ENCODE data around the gene SH2D3A.
"Not testable (repeated sequence)": the region's sequence is repeated elsewhere in the genome, so short reads cannot be mapped to it uniquely, and the experiment has no call there.

Gene SH2D3A

DNA sequence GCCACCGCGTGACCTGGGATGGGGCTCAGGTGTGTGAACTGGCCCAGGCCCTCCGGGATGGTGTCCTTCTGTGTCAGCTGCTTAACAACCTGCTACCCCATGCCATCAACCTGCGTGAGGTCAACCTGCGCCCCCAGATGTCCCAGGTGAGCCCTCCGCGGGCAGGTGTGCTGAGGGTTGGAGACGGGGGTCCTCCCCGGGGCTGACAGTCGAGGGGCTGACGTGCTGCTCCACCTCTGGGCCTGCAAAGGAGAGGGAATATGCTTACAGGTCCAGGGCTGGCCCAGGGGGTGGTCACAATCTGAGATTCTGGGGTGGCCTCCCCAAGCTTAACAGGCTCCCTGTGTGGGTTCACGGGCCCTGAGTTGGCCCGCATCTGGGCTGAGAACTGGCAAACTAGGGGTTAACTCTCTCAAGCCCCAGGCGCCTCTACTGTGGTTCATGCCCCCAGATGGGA lies 5.7 kb upstream of the SH2D3A start:
- no peak overlapping the region for H3K27ac Mint-ChIP-seq
- H3K4me1 Mint-ChIP-seq: peaks cover 53% of the 10 kb centered on the region
- H3K4me3 Mint-ChIP-seq: peak overlapping the region; percentile 90
- H3K9me3 Mint-ChIP-seq: no peaks in the 10 kb centered on the region
- no peaks in the 10 kb centered on the region for H3K27me3 Mint-ChIP-seq
- H3K36me3 Mint-ChIP-seq: peaks cover 20% of the 10 kb centered on the region

GRCh38 chr19:6772028-6772865 lies 5.0 kb upstream of the SH2D3A start, which contains the start of gene VAV1:
Gene VAV1 (plus strand): TSS chr19:6772708. CDS start chr19:6772808, 100 bp downstream.
- H3K27me3 Mint-ChIP-seq: no peaks in the 10 kb centered on the region
- H3K9me3 Mint-ChIP-seq: no peaks in the 10 kb centered on the region
- peaks cover 55% of the 10 kb centered on the region for H3K4me1 Mint-ChIP-seq
- H3K4me3 Mint-ChIP-seq: peak within 1 kb of the TSS; percentile 90
- H3K36me3 Mint-ChIP-seq: peaks cover 17% of the 10 kb centered on the region
- H3K27ac Mint-ChIP-seq: peak within 1 kb of the TSS; percentile 90

GRCh38 chr19:6771648-6772027 lies 4.4 kb upstream of the SH2D3A start:
- Mint-ChIP-seq H3K4me3 (peak overlapping the region; percentile 90), H3K27ac (peak overlapping the region; percentile 85), H3K36me3 (peaks cover 14% of the 10 kb centered on the region), H3K4me1 (peaks cover 53% of the 10 kb centered on the region)
- not testable (repeated sequence) for H3K9me3 Mint-ChIP-seq, H3K27me3 Mint-ChIP-seq

- Mint-ChIP-seq H3K9me3 (no peaks in the 10 kb centered on the region), H3K4me3 (no peak overlapping the region), H3K4me1 (peaks cover 50% of the 10 kb centered on the region), H3K27me3 (no peaks in the 10 kb centered on the region), H3K27ac (peak overlapping the region; percentile 68), H3K36me3 (peaks cover 3% of the 10 kb centered on the region)
Measured at GRCh38 chr19:6769006-6769619, 1.9 kb upstream of the SH2D3A start.

GRCh38 chr19:6768236-6768785 lies 1.1 kb upstream of the SH2D3A start:
- Mint-ChIP-seq H3K27ac (peak overlapping the region; percentile 86), H3K4me1 (peaks cover 46% of the 10 kb centered on the region), H3K27me3 (no peaks in the 10 kb centered on the region), H3K36me3 (no peaks in the 10 kb centered on the region), H3K4me3 (peak overlapping the region; percentile 91), H3K9me3 (no peaks in the 10 kb centered on the region)

DNA sequence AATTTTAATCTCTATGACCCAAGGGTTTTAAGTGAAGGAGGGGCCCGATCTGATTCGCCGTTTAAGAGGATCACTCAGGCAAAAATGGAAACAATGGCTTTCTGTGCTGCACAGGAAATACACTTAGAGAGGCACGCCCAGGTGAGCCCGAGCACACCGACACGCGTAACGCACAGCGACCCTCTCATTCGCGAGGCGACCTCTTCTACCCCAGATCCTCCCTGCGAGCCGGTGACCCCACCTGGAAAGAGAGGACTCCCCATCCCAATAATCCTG lies 216 bp downstream of the SH2D3A start:
- H3K4me1 Mint-ChIP-seq: peaks cover 41% of the 10 kb centered on the region
- peak overlapping the region; percentile 86 for H3K27ac Mint-ChIP-seq
- no peaks in the 10 kb centered on the region for H3K36me3 Mint-ChIP-seq
- H3K9me3 Mint-ChIP-seq: no peaks in the 10 kb centered on the region
- peak overlapping the region; percentile 91 for H3K4me3 Mint-ChIP-seq
- no peaks in the 10 kb centered on the region for H3K27me3 Mint-ChIP-seq

DNA sequence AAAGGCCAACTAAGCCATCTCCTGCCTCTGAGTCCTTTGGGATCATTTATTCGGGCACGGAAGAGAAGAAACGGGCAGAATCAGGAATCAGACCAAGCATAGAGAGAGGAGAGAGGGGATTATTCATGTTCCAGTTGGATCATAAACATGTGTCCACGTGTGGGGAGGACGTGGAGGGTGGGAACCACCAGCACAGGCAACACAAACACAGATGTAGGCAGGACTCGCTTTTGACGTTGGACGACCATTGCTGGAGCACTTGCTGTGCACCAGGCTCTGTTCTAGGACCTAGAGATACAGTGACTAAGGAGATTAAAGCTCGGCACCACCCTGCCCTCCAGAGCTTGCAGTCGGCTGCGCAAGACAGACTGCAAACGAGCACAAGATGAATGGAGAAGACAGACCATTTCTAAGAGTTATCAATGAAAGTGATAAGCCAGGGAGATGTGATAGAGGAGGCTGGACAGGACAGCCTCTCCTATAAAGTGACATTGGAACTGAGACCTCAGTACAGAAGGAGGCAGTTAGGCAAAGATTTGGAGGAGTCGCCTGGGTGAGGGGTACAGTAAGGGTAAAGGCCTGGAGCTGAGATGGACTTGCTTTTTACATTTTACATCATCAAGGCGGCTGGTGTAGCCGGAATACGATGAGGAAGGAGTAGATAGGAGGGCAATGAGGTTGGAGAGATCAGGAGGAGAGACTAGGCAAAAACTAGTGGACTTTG lies 716 bp downstream of the SH2D3A start:
- peak overlapping the region; percentile 86 for H3K27ac Mint-ChIP-seq
- H3K9me3 Mint-ChIP-seq: no peaks in the 10 kb centered on the region
- peaks cover 36% of the 10 kb centered on the region for H3K4me1 Mint-ChIP-seq
- no peaks in the 10 kb centered on the region for H3K27me3 Mint-ChIP-seq
- no peaks in the 10 kb centered on the region for H3K36me3 Mint-ChIP-seq
- H3K4me3 Mint-ChIP-seq: peak overlapping the region; percentile 91

- Mint-ChIP-seq H3K36me3 (no peaks in the 10 kb centered on the region), H3K9me3 (no peaks in the 10 kb centered on the region), H3K27me3 (no peaks in the 10 kb centered on the region), H3K4me3 (peak overlapping the region; percentile 91), H3K4me1 (peaks cover 35% of the 10 kb centered on the region), H3K27ac (peak overlapping the region; percentile 86)
Measured at GRCh38 chr19:6765738-6766356, 1.4 kb downstream of the SH2D3A start.

DNA sequence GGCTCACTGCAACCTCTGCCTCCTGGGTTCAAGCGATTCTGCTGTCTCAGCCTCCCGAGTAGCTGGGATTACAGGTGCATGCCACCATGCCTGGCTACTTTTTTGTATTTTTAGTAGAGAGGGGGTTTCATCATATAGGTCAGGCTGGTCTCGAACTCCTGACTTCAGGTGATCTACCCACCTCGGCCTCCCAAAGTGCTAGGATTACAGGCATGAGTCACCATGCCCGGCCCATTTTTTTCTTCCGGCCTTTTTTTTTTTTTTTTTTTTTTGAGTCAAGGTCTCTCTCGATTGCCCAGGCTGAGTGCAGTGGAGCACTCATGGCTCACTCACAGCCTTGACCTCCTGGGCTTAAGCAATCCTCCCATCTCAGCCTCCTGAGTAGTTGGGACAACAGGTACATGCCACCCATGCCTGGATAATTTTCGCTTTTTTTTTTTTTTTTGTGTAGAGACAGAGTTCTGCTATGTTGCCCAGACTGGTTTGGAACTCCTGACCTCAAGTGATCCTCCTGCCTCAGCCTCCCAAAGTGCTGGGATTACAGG lies 4.9 kb downstream of the SH2D3A start:
- not testable (repeated sequence) for H3K36me3 Mint-ChIP-seq, H3K9me3 Mint-ChIP-seq

DNA sequence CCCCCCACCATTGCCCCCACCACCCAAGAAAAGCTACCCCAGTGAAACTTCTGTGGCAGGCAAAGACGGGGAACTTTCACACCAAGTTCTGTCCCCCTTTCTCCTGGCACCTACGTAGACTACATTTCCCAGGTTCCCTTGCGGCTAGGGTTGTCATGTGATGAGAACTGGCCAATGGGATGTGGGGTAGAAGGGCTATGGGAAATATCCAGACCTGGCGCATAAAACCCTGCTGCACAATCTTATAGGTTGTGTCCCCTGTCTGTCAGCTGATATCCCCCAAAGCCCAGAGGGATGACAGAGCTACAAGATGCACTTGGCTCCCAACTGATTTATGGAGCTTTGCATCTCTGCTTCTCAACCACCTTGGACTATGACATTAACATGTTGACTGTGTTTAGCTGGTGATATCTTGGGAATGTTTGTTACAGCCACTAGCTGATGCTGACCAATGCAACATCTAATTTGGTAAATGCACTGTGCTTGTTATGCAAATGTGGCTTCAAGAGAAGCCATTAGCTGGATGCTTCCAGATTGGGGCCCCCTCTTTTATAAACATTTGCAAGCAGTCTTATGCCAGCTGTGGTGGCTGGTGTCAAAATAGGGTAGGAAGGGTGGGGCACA lies 6.1 kb downstream of the SH2D3A start:
- peaks cover 5% of the 10 kb centered on the region for H3K36me3 Mint-ChIP-seq
- H3K4me3 Mint-ChIP-seq: no peak overlapping the region
- H3K27me3 Mint-ChIP-seq: no peaks in the 10 kb centered on the region
- no peak overlapping the region for H3K27ac Mint-ChIP-seq
- H3K9me3 Mint-ChIP-seq: no peaks in the 10 kb centered on the region
- peaks cover 19% of the 10 kb centered on the region for H3K4me1 Mint-ChIP-seq

More for the DNA sequence above, 4.9 kb downstream of the SH2D3A start:
- H3K4me1 Mint-ChIP-seq: peaks cover 28% of the 10 kb centered on the region
- H3K4me3 Mint-ChIP-seq, H3K27ac Mint-ChIP-seq, H3K27me3 Mint-ChIP-seq: not testable (repeated sequence)

DNA sequence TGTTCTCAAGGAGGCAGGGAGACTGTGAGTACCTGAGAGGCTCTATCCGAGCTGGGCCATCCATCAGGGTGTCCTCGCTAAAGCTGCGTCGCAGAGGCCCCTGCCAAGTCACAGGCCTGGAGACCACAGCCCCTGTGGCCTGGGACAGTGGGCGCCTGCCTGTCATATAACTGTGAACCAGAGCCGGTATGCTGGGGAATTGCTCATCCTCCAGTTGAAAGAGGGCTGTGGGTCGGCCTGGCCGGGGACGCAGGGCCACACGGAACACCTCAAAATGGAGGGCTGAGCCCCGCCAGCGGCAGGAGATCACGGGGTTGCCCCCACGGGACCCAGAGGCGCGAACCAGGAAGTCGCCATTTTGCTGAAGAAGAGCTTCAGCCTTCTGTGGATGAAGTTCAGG lies 6.6 kb downstream of the SH2D3A start:
- H3K9me3 Mint-ChIP-seq: no peaks in the 10 kb centered on the region
- peaks cover 5% of the 10 kb centered on the region for H3K36me3 Mint-ChIP-seq
- H3K4me3 Mint-ChIP-seq: no peak overlapping the region
- no peaks in the 10 kb centered on the region for H3K27me3 Mint-ChIP-seq
- H3K27ac Mint-ChIP-seq: no peak overlapping the region
- H3K4me1 Mint-ChIP-seq: peaks cover 14% of the 10 kb centered on the region

DNA sequence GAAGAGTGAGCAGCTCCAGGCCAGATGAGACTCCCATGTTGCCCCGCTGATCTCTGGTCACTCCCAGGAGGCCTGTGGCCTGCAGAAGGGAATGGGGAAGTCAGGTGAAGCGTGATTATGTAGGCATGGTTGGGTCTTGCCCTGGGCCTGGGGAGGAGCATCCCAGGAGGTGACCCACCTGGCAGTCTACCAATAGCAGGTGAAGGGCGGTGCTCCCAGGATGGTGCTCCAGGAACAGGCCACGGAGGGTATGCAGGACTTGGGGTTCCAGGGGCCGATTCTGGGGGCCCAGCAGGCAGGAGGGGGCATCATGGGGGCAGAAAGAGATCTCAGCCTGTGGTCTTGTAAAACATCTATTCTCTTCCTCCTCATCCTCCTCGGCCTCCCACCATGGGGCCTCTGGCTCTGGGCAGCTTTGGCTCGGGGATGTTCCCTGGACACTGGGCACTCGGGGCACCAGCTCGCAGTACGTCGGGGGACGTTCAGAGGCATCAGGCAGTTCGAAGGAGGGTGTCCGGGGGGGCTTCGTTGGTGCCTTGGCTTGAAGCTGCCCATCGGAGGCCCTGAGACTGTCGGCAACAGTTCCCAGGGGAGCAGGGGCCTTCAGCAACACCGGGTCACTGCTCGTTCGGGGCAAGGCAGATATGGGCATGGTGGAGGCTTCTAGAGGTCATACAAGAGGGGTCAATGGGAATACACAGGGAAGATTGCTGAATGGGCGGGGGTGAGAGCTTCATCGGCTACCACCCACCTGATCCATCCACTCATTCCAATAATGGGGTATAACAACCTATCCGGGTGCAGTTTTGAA lies 12.4 kb downstream of the SH2D3A start:
- Mint-ChIP-seq H3K27ac (peak overlapping the region; percentile 70), H3K4me1 (peaks cover 9% of the 10 kb centered on the region), H3K27me3 (no peaks in the 10 kb centered on the region), H3K9me3 (no peaks in the 10 kb centered on the region), H3K36me3 (peaks cover 13% of the 10 kb centered on the region), H3K4me3 (no peak overlapping the region)

DNA sequence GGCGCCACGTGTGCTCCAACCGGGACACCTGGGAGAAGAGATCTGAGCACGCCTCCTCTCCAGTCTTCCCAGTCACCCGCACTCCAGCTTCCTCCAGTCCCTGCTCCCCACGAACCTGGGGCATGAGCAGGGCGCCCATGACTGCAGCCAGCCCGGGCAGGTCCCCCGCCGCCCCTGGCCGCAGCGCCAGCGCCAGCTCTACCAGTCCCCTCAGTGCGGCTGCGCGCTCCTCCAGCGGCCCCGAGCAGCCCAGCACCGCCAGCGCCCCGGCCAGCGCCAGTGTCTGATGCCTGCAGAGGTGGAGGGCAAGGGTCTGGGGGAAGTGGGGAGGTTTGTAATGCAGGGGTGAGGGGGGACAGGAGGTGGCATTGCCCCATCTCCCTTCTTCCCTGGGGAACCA lies 13.1 kb downstream of the SH2D3A start:
- H3K27me3 Mint-ChIP-seq: no peaks in the 10 kb centered on the region
- no peak overlapping the region for H3K4me3 Mint-ChIP-seq
- no peak overlapping the region for H3K27ac Mint-ChIP-seq
- peaks cover 9% of the 10 kb centered on the region for H3K4me1 Mint-ChIP-seq
- peaks cover 13% of the 10 kb centered on the region for H3K36me3 Mint-ChIP-seq
- H3K9me3 Mint-ChIP-seq: no peaks in the 10 kb centered on the region

All from activated naive CD4-positive, alpha-beta T cell treated with anti-CD3 and anti-CD28 coated beads, Interleukin-2, amount 50 U/mL, for 24 hours (primary cell).